H1 (cell line): ENCODE measurements around the gene FGFRL1. TPM values are rescaled to one million over a fixed set of nuclear protein-coding genes. Genes with fewer than 3 reads are reported as not detected.

Experiments
- CTCF ChIA-PET: fragments of 300-600 bp; sonication (Branson Sonifier 250); formaldehyde crosslinking; loops from one replicate; lab custom pipeline; 2021; ENCODE audit not compliant: partially characterized antibody; lab: Charles Lee
- POLR2A ChIA-PET: fragments of 300-600 bp; sonication (Branson Sonifier 250); formaldehyde crosslinking; loops from one replicate; lab custom pipeline; 2021; ENCODE audit warnings: inconsistent platforms; ENCODE audit not compliant: partially characterized antibody; lab: Charles Lee
- DNase-seq, 2 experiments: peaks; one replicate each; pipeline versions ENCODE4 v3.0.0 to v3.0.0-alpha.2; 2010 to 2022; ENCODE audit warnings: low spot score in 2 of 2, low read depth in 1 of 2, mixed read lengths in 1 of 2
- FAIRE-seq: peaks from 2 replicates; lab custom pipeline; 2011; peaks lifted over from hg19 to GRCh38; lab: Jason Lieb, UNC
- H2AFZ ChIP-seq: 2 replicates; pipeline ENCODE4 v1.8.1; 2012; ENCODE audit warnings: low read length, inconsistent platforms
- H2AK5ac ChIP-seq: 2 replicates; pipeline ENCODE4 v1.6.1; 2013; ENCODE audit warnings: low read depth, low read length
- H2BK120ac ChIP-seq: replicated peaks from 2 replicates; pipeline ENCODE3; 2013; ENCODE audit warnings: low read depth, low read length, inconsistent platforms
- H2BK12ac ChIP-seq: 2 replicates; pipeline ENCODE4 v1.6.1; 2013; ENCODE audit warnings: low read depth, low read length
- H2BK15ac ChIP-seq: 2 replicates; pipeline ENCODE4 v1.6.1; 2013; ENCODE audit warnings: low read length
- H2BK20ac ChIP-seq: 2 replicates; pipeline ENCODE4 v1.6.1; 2013; ENCODE audit warnings: low read length
- H2BK5ac ChIP-seq: 2 replicates; pipeline ENCODE4 v1.6.1; 2013; ENCODE audit warnings: low read depth, low read length
- H3K14ac ChIP-seq: 2 replicates; pipeline ENCODE4 v1.6.1; 2013; ENCODE audit warnings: inconsistent platforms; ENCODE audit not compliant: insufficient read length
- H3K18ac ChIP-seq: 2 replicates; pipeline ENCODE4 v1.6.1; 2013; ENCODE audit warnings: low read length; ENCODE audit errors: extremely low read depth
- H3K23ac ChIP-seq: 2 replicates; pipeline ENCODE4 v1.6.1; 2013; ENCODE audit warnings: inconsistent platforms; ENCODE audit not compliant: insufficient read length
- H3K23me2 ChIP-seq: 2 replicates; pipeline ENCODE4 v1.6.1; 2013; ENCODE audit warnings: low read depth, low read length
- H3K27ac ChIP-seq: 2 replicates; pipeline ENCODE4 v1.6.1; 2011; ENCODE audit warnings: low read depth, low read length, inconsistent platforms
- H3K27me3 ChIP-seq, 4 experiments: replicated peaks in 1 of 4; 1 replicate in 1 of 4; 2 replicates in 3 of 4; pipeline versions ENCODE4 v1.6.1 to v1.8.1; 2011 to 2013; ENCODE audit warnings: low read length in 3 of 4, mild to moderate bottlenecking in 3 of 4, inconsistent platforms in 2 of 4, mixed read lengths in 2 of 4, moderate library complexity in 1 of 4; ENCODE audit not compliant: control insufficient read depth in 3 of 4, insufficient read depth in 3 of 4; ENCODE audit errors: extremely low read depth in 1 of 4
- H3K36me3 ChIP-seq, 4 experiments: 2 replicates each; pipeline versions ENCODE4 v1.6.1 to v1.8.1; 2011 to 2013; ENCODE audit warnings: mild to moderate bottlenecking in 4 of 4, low read length in 3 of 4, moderate library complexity in 2 of 4, control low read depth in 1 of 4, inconsistent platforms in 1 of 4; ENCODE audit not compliant: insufficient read depth in 4 of 4, control insufficient read depth in 2 of 4
- H3K4ac ChIP-seq: replicated peaks from 2 replicates; pipeline ENCODE3; 2013; ENCODE audit warnings: low read length, low read depth, mixed read lengths, inconsistent platforms; ENCODE audit not compliant: insufficient read length
- H3K4me1 ChIP-seq, 4 experiments: replicated peaks in 1 of 4; 1 replicate in 1 of 4; 2 replicates in 3 of 4; pipeline versions ENCODE4 v1.6.1 to v1.8.1; 2011 to 2013; ENCODE audit warnings: low read length in 3 of 4, inconsistent platforms in 2 of 4, mixed read lengths in 1 of 4; ENCODE audit not compliant: insufficient read depth in 4 of 4, control insufficient read depth in 3 of 4
- H3K4me2 ChIP-seq, 2 experiments: 2 replicates each; pipeline versions ENCODE4 v1.6.1 to v1.8.1; 2011 to 2013; ENCODE audit warnings: low read depth in 2 of 2, low read length in 2 of 2, control low read depth in 1 of 2, inconsistent platforms in 1 of 2, mild to moderate bottlenecking in 1 of 2; ENCODE audit not compliant: insufficient read depth in 1 of 2
- H3K4me3 ChIP-seq, 4 experiments: fragments of 200-600, 300-600 bp in 1 of 4; sonication (generic), shearing (Covaris generic), sonication (Bioruptor Twin) in 1 of 4; 2 replicates each; pipeline versions ENCODE4 v1.5.1 to v1.8.1; 2011 to 2016; ENCODE audit warnings: low read length in 4 of 4, low read depth in 3 of 4, control low read depth in 2 of 4, inconsistent platforms in 2 of 4, mild to moderate bottlenecking in 2 of 4, mixed read lengths in 1 of 4, moderate library complexity in 1 of 4; ENCODE audit not compliant: insufficient read depth in 2 of 4; ENCODE audit errors: extremely low read depth in 1 of 4
- H3K56ac ChIP-seq: replicated peaks from 2 replicates; pipeline ENCODE3; 2013; ENCODE audit warnings: low read depth, mild to moderate bottlenecking, mixed read lengths, low read length, inconsistent platforms; ENCODE audit not compliant: insufficient read length
- H3K79me1 ChIP-seq: 2 replicates; pipeline ENCODE4 v1.6.1; 2013; ENCODE audit warnings: low read depth, low read length, control low read depth
- H3K79me2 ChIP-seq, 2 experiments: 2 replicates each; pipeline versions ENCODE4 v1.6.1 to v1.8.1; 2012 to 2013; ENCODE audit warnings: low read length in 2 of 2, mild to moderate bottlenecking in 2 of 2, inconsistent platforms in 1 of 2; ENCODE audit not compliant: insufficient read depth in 2 of 2, control insufficient read depth in 1 of 2
- H3K9ac ChIP-seq, 4 experiments: replicated peaks in 1 of 4; 1 replicate in 1 of 4; 2 replicates in 3 of 4; pipeline versions ENCODE4 v1.6.1 to v1.8.1; 2011 to 2013; ENCODE audit warnings: low read depth in 3 of 4, low read length in 3 of 4, control low read depth in 2 of 4, mild to moderate bottlenecking in 2 of 4, moderate library complexity in 2 of 4, inconsistent platforms in 1 of 4; ENCODE audit errors: extremely low read depth in 1 of 4
- H3K9me3 ChIP-seq, 2 experiments: 2 replicates each; pipeline versions ENCODE4 v1.6.1 to v1.8.1; 2012 to 2013; ENCODE audit warnings: mild to moderate bottlenecking in 2 of 2, moderate library complexity in 2 of 2, control low read depth in 1 of 2, inconsistent platforms in 1 of 2, low read depth in 1 of 2, low read length in 1 of 2, mixed read lengths in 1 of 2; ENCODE audit not compliant: insufficient read depth in 2 of 2
- H4K20me1 ChIP-seq, 2 experiments: replicated peaks in 1 of 2; 2 replicates each; pipeline versions ENCODE3 to v1.8.1; 2011 to 2013; ENCODE audit warnings: inconsistent platforms in 2 of 2, low read length in 2 of 2, mild to moderate bottlenecking in 1 of 2; ENCODE audit not compliant: insufficient read depth in 2 of 2, control insufficient read depth in 1 of 2
- H4K5ac ChIP-seq: 2 replicates; pipeline ENCODE4 v1.6.1; 2013; ENCODE audit warnings: low read length, low read depth, mixed read lengths, inconsistent platforms; ENCODE audit not compliant: insufficient read length
- H4K8ac ChIP-seq: 2 replicates; pipeline ENCODE4 v1.8.0; 2013; ENCODE audit warnings: mild to moderate bottlenecking, moderate library complexity, low read length, inconsistent platforms; ENCODE audit not compliant: insufficient read depth; ENCODE audit errors: extremely low read depth
- H4K91ac ChIP-seq: replicated peaks from 2 replicates; pipeline ENCODE3; 2013; ENCODE audit warnings: low read length, mixed read lengths, inconsistent platforms; ENCODE audit not compliant: insufficient read length
- GABPA ChIP-seq: IDR thresholded peaks from 2 replicates; pipeline ENCODE4 v1.6.1; 2011; ENCODE audit warnings: mild to moderate bottlenecking, low read length, moderate library complexity, borderline replicate concordance; ENCODE audit not compliant: insufficient read depth
- RFX5 ChIP-seq: IDR thresholded peaks from 2 replicates; pipeline ENCODE4 v1.6.1; 2011; ENCODE audit warnings: low read depth, low read length, improper control_type of control experiment, borderline replicate concordance
- SAP30 ChIP-seq: fragments of 300-600 bp; sonication (generic); IDR thresholded peaks from 2 replicates; pipeline ENCODE4 v1.7.1; 2012; ENCODE audit warnings: low read length, moderate library complexity, mild to moderate bottlenecking, inconsistent platforms; ENCODE audit not compliant: insufficient read depth, insufficient replicate concordance
- WGBS, 2 experiments: shearing (Covaris generic) in 1 of 2; methylation state at CpG; one replicate each; pipeline versions ENCODE4 v1.1.6 to v1.1.7; 2013 to 2015; ENCODE audit warnings: low lambda C conversion rate in 2 of 2, mixed read lengths in 2 of 2, inconsistent platforms in 1 of 2, low coverage in 1 of 2, missing lambda C conversion rate in 1 of 2; ENCODE audit not compliant: insufficient replicate concordance in 2 of 2, insufficient coverage in 1 of 2, insufficient read length in 1 of 2; ENCODE audit errors: extremely low coverage in 1 of 2, missing lambda C conversion rate in 1 of 2; 5-methylcytosine and 5-hydroxymethylcytosine counted together
- polyA plus RNA-seq, 7 experiments: library from polyadenylated mRNA; depleted of rRNA in 3 of 7; stranded (reverse) in 5 of 7; unstranded in 2 of 7; fragments of >200 nt in 5 of 7; fragments of 200-250 nt in 2 of 7; gene quantifications; 1 replicate in 5 of 7; 2 replicates in 1 of 7; 4 replicates in 1 of 7; pipeline versions ENCODE4 v1.2.1 to v1.2.3, GENCODE V29; 2011 to 2013; ENCODE audit warnings: missing spikeins in 2 of 7, mixed read lengths in 2 of 7
- total RNA-seq: library from RNA; stranded (reverse); fragmentation: NEBNext Ultra II Directional; extraction: Animal tissue kit (Norgen Biotek cat#: 25700); gene quantifications from 2 replicates; pipeline ENCODE4 v1.2.1, GENCODE V29; 2021

Gene FGFRL1
- total and polyA plus RNA-seq, 2 of the 8 experiments (the other 6 are each of a cell fraction or from before 2014, with no cell fraction given) = 18.9 to 34.6 TPM

GRCh38 chr4:1035510-1035909 lies 24.1 kb downstream of the FGFRL1 start:
- no peak overlapping the region for H2AK5ac ChIP-seq

More at GRCh38 chr4:1035510-1035909, 24.1 kb downstream of the FGFRL1 start:
- Histone ChIP-seq H3K79me2 (no peaks in the 10 kb centered on the region), H2BK15ac (no peak overlapping the region), H3K9me3 (no peaks in the 10 kb centered on the region), H3K36me3 (no peaks in the 10 kb centered on the region), H2BK12ac (no peak overlapping the region), H4K20me1 (no peaks in the 10 kb centered on the region), H3K4me1 (peaks cover 0 to 17% (median 2%) of the 10 kb centered on the region in 4 experiments; a peak in 3 of 7 replicates), H3K27ac (no peak overlapping the region), H4K8ac (peak overlapping the region; percentile 79; the same call in 1 of the 2 replicates), H2BK5ac (no peak overlapping the region), H3K14ac (no peak overlapping the region), H3K4me2 (no peak overlapping the region), H3K9ac (no peak overlapping the region), H2BK20ac (no peak overlapping the region), H4K5ac (no peak overlapping the region), H2BK120ac (no peak overlapping the region), H3K23me2 (peaks cover 2% of the 10 kb centered on the region; the same call in 1 of the 2 replicates), H3K27me3 (no peaks in the 10 kb centered on the region), H3K56ac (no peak overlapping the region), H2AFZ (no peak overlapping the region), H4K91ac (no peak overlapping the region), H3K4me3 (no peak overlapping the region), H3K4ac (no peak overlapping the region), H3K79me1 (no peaks in the 10 kb centered on the region), H3K23ac (no peak overlapping the region), H3K18ac (no peak overlapping the region; the same call in 1 of the 2 replicates)
- ChIA-PET POLR2A (interaction anchor here (1.4 kb wide), 1 partner anchor 9 kb away, joined by 5 read pairs; no protein-coding TSS in a partner anchor), CTCF (interaction anchor here (1.9 kb wide), 1 partner anchor 16 kb away, joined by 4 read pairs; no protein-coding TSS in a partner anchor)
- DNase-seq (no peak), FAIRE-seq (no peak)
- WGBS, 2 experiments = 84% methylated on average over 23 of the region's 26 CpGs; no CpG with 5 or more reads in 1 of the 2 experiments
- TF ChIP-seq GABPA (0 out of 2 replicates have a peak, but pooled peaks have one; percentile 22), RFX5 (no peak), SAP30 (no peak)
